HEK293 (cell line): ENCODE measurements around the gene CCSER2.

Experiments
- ZBTB20 ChIP-seq: fragments of 450-650 bp; formaldehyde crosslinking; IDR thresholded peaks from 2 replicates; pipeline ENCODE4 v1.5.1; 2016; ENCODE audit warnings: missing biosample characterization, missing genetic modification characterization
- ZNF274 ChIP-seq, 2 experiments: fragments of 200-500 bp in 1 of 2; fragments of 450-650 bp in 1 of 2; sonication (Bioruptor generic) in 1 of 2; formaldehyde crosslinking in 1 of 2; IDR thresholded peaks; 2 replicates each; pipeline versions ENCODE4 v1.5.1 to v1.6.1; 2014 to 2016; ENCODE audit warnings: borderline replicate concordance in 1 of 2, inconsistent platforms in 1 of 2, low read length in 1 of 2, missing biosample characterization in 1 of 2, missing genetic modification characterization in 1 of 2
- ZNF350 ChIP-seq: fragments of 450-650 bp; formaldehyde crosslinking; IDR thresholded peaks from 2 replicates; pipeline ENCODE4 v1.5.0; 2017; ENCODE audit warnings: missing biosample characterization, mild to moderate bottlenecking, missing genetic modification characterization
- ZNF37A ChIP-seq: fragments of 450-650 bp; IDR thresholded peaks from 2 replicates; pipeline ENCODE4 v1.5.1; 2018; ENCODE audit warnings: missing biosample characterization, missing genetic modification characterization
- ZNF423 ChIP-seq: fragments of 450-650 bp; formaldehyde crosslinking; IDR thresholded peaks from 2 replicates; pipeline ENCODE4 v1.5.1; 2016; ENCODE audit warnings: missing biosample characterization, missing genetic modification characterization
- ZNF510 ChIP-seq: fragments of 450-650 bp; formaldehyde crosslinking; IDR thresholded peaks from 2 replicates; pipeline ENCODE4 v1.5.1; 2018; ENCODE audit warnings: mild to moderate bottlenecking, missing genetic modification characterization, missing biosample characterization; ENCODE audit not compliant: insufficient replicate concordance
- ZNF624 ChIP-seq: fragments of 450-650 bp; formaldehyde crosslinking; IDR thresholded peaks from 2 replicates; pipeline ENCODE4 v1.5.1; 2017; ENCODE audit warnings: missing biosample characterization, missing genetic modification characterization
- ZNF791 ChIP-seq: fragments of 450-650 bp; formaldehyde crosslinking; IDR thresholded peaks from 2 replicates; pipeline ENCODE4 v1.5.1; 2016; ENCODE audit warnings: missing biosample characterization, missing genetic modification characterization
- ZNF830 ChIP-seq: fragments of 450-650 bp; IDR thresholded peaks from 2 replicates; pipeline ENCODE4 v1.5.0; 2018; ENCODE audit warnings: missing biosample characterization, missing genetic modification characterization, low read depth, mild to moderate bottlenecking, moderate library complexity
- TF ChIP-seq, protein P1 (sequence below): fragments of 450-650 bp; formaldehyde crosslinking; IDR thresholded peaks from 2 replicates; pipeline ENCODE4 v1.5.1; 2016; ENCODE audit warnings: missing biosample characterization, missing genetic modification characterization
- TF ChIP-seq, protein P2 (sequence below): fragments of 450-650 bp; formaldehyde crosslinking; IDR thresholded peaks from 2 replicates; pipeline ENCODE4 v1.5.1; 2017; ENCODE audit warnings: missing biosample characterization, missing genetic modification characterization
- TF ChIP-seq, protein P3 (sequence below): fragments of 450-650 bp; formaldehyde crosslinking; IDR thresholded peaks from 2 replicates; pipeline ENCODE4 v1.5.1; 2016; ENCODE audit warnings: missing biosample characterization, missing genetic modification characterization
- TF ChIP-seq, protein P4 (sequence below): fragments of 450-650 bp; formaldehyde crosslinking; IDR thresholded peaks from 2 replicates; pipeline ENCODE4 v1.5.1; 2016; ENCODE audit warnings: missing biosample characterization, missing genetic modification characterization

DNA sequence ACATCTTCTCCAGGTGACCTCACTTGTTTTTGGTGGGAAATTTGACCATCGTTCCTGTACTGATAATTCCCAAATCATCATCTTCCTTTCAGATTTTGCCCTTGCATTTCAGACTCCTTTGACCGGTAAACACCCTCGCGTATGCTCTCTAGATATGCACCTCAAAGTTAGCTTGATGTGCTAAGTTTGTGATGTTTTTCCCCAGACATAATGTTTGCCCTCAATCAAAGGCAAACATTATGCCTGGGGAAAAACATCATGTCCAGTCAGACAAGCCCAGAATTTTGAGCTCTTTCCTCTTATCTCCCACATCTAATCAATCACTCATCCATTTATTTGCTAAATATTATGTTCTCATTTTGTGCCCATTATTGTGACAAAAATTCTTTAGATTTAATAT, 26.2 kb downstream of the CCSER2 start:
- TF ChIP-seq ZNF624 (tag by site-specific recombination) (no peak), ZNF274 (IDR thresholded peaks at IDR 0.05; ENCODE audit: low read length) (no peak), ZNF274 (tag by site-specific recombination; IDR thresholded peaks at IDR 0.05; ENCODE audit: borderline replicate concordance) (no peak), ZBTB20 (tag by site-specific recombination) (no peak), ZNF791 (tag by site-specific recombination) (no peak), ZNF830 (tag by site-specific recombination) (no peak), ZNF37A (no peak), ZNF510 (tag by site-specific recombination) (no peak), ZNF423 (tag by site-specific recombination) (no peak), ZNF350 (tag by site-specific recombination) (no peak)
- TF ChIP-seq, protein P1, sequence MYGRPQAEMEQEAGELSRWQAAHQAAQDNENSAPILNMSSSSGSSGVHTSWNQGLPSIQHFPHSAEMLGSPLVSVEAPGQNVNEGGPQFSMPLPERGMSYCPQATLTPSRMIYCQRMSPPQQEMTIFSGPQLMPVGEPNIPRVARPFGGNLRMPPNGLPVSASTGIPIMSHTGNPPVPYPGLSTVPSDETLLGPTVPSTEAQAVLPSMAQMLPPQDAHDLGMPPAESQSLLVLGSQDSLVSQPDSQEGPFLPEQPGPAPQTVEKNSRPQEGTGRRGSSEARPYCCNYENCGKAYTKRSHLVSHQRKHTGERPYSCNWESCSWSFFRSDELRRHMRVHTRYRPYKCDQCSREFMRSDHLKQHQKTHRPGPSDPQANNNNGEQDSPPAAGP (tag by site-specific recombination), result no peak
- TF ChIP-seq, protein P2, sequence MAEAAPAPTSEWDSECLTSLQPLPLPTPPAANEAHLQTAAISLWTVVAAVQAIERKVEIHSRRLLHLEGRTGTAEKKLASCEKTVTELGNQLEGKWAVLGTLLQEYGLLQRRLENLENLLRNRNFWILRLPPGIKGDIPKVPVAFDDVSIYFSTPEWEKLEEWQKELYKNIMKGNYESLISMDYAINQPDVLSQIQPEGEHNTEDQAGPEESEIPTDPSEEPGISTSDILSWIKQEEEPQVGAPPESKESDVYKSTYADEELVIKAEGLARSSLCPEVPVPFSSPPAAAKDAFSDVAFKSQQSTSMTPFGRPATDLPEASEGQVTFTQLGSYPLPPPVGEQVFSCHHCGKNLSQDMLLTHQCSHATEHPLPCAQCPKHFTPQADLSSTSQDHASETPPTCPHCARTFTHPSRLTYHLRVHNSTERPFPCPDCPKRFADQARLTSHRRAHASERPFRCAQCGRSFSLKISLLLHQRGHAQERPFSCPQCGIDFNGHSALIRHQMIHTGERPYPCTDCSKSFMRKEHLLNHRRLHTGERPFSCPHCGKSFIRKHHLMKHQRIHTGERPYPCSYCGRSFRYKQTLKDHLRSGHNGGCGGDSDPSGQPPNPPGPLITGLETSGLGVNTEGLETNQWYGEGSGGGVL (tag by site-specific recombination), result no peak
- TF ChIP-seq, protein P3, sequence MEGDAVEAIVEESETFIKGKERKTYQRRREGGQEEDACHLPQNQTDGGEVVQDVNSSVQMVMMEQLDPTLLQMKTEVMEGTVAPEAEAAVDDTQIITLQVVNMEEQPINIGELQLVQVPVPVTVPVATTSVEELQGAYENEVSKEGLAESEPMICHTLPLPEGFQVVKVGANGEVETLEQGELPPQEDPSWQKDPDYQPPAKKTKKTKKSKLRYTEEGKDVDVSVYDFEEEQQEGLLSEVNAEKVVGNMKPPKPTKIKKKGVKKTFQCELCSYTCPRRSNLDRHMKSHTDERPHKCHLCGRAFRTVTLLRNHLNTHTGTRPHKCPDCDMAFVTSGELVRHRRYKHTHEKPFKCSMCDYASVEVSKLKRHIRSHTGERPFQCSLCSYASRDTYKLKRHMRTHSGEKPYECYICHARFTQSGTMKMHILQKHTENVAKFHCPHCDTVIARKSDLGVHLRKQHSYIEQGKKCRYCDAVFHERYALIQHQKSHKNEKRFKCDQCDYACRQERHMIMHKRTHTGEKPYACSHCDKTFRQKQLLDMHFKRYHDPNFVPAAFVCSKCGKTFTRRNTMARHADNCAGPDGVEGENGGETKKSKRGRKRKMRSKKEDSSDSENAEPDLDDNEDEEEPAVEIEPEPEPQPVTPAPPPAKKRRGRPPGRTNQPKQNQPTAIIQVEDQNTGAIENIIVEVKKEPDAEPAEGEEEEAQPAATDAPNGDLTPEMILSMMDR (tag by site-specific recombination), result no peak
- TF ChIP-seq, protein P4, sequence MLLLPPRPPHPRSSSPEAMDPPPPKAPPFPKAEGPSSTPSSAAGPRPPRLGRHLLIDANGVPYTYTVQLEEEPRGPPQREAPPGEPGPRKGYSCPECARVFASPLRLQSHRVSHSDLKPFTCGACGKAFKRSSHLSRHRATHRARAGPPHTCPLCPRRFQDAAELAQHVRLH (tag by site-specific recombination), result no peak
